Left ventricle myocardium inferior (tissue), 1 donor: Measurements from ENCODE around the gene LSMEM2. TPM values are rescaled to one million over a fixed set of nuclear protein-coding genes. Genes with fewer than 3 reads are reported as not detected.
A peak's percentile ranks its signal among the peaks of the same experiment; 100 is the strongest.
"Not testable (repeated sequence)": the region's sequence is repeated elsewhere in the genome, so short reads cannot be mapped to it uniquely, and the experiment has no call there.

Experiments
- DNase-seq: peaks from one replicate; pipeline ENCODE4 v3.0.0-alpha.2; 2020
- H3K27ac ChIP-seq: fragments of 200-600 bp; replicated peaks from 2 replicates; pipeline ENCODE4 v1.8.0; 2021
- H3K27me3 ChIP-seq: fragments of 200-600 bp; 2 replicates; pipeline ENCODE4 v1.8.0; 2021; ENCODE audit warnings: low read depth
- H3K36me3 ChIP-seq: fragments of 200-600 bp; 2 replicates; pipeline ENCODE4 v1.8.0; 2021
- H3K4me1 ChIP-seq: fragments of 200-600 bp; 2 replicates; pipeline ENCODE4 v1.8.0; 2021
- H3K4me3 ChIP-seq: fragments of 200-600 bp; 2 replicates; pipeline ENCODE4 v1.8.0; 2021; ENCODE audit warnings: mild to moderate bottlenecking, moderate library complexity
- H3K9me3 ChIP-seq: fragments of 200-600 bp; replicated peaks from 2 replicates; pipeline ENCODE4 v1.8.0; 2021
- intact Hi-C: fragments of 100-400 bp; cut with micrococcal nuclease; formaldehyde crosslinking; loops from one replicate; pipeline ENCODE4 v1.11.0; 2022
- total RNA-seq: library from RNA; stranded (reverse); fragmentation: NEBNext Ultra II Directional; extraction: Animal tissue kit (Norgen Biotek cat#: 25700); gene quantifications from one replicate; pipeline ENCODE4 v1.2.1, GENCODE V29; 2021
- TF ChIP-seq, protein P1 (sequence below): fragments of 200-600 bp; IDR thresholded peaks from 2 replicates; pipeline ENCODE4 v1.8.0; 2021; ENCODE audit warnings: antibody characterized with exemption, mild to moderate bottlenecking, borderline replicate concordance
- donor health status: DM: no; HTN: yes; CAD: no; lungs with severe emphysema.

Gene LSMEM2
- total RNA-seq, 1 donor from 2014 or later = 27.7 TPM

DNA sequence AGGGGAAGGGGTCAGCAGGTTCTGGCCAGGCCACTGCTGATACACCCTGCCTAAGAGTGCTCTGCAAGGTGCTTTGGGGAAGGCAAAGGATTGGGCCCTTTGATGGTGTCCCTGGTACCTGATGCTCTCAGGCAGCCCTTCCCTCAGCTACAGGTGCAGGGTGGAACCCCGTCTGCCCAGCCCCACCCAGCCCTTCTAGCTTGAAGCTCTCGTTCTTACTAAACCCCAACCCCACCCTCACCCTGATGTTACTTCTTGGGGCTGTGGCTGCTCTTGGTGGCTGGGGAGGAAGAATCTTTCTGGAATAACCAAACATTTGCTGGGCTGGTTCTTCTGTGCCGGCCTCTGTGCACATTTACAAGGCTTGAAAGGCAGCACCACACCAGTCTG, 36.5 kb upstream of the LSMEM2 start:
- H3K9me3 ChIP-seq = no peaks in the 10 kb centered on the region
- H3K36me3 ChIP-seq = peaks cover 4% of the 10 kb centered on the region
- H3K27ac ChIP-seq = peak overlapping the region; percentile 99
- H3K4me1 ChIP-seq = peaks cover 100% of the 10 kb centered on the region
- H3K27me3 ChIP-seq = no peaks in the 10 kb centered on the region
- TF ChIP-seq, protein P1, sequence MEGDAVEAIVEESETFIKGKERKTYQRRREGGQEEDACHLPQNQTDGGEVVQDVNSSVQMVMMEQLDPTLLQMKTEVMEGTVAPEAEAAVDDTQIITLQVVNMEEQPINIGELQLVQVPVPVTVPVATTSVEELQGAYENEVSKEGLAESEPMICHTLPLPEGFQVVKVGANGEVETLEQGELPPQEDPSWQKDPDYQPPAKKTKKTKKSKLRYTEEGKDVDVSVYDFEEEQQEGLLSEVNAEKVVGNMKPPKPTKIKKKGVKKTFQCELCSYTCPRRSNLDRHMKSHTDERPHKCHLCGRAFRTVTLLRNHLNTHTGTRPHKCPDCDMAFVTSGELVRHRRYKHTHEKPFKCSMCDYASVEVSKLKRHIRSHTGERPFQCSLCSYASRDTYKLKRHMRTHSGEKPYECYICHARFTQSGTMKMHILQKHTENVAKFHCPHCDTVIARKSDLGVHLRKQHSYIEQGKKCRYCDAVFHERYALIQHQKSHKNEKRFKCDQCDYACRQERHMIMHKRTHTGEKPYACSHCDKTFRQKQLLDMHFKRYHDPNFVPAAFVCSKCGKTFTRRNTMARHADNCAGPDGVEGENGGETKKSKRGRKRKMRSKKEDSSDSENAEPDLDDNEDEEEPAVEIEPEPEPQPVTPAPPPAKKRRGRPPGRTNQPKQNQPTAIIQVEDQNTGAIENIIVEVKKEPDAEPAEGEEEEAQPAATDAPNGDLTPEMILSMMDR = no peak
- peak overlapping the region; percentile 91 for H3K4me3 ChIP-seq
- intact Hi-C loops = no loop called here
- DNase-seq = no peak

DNA sequence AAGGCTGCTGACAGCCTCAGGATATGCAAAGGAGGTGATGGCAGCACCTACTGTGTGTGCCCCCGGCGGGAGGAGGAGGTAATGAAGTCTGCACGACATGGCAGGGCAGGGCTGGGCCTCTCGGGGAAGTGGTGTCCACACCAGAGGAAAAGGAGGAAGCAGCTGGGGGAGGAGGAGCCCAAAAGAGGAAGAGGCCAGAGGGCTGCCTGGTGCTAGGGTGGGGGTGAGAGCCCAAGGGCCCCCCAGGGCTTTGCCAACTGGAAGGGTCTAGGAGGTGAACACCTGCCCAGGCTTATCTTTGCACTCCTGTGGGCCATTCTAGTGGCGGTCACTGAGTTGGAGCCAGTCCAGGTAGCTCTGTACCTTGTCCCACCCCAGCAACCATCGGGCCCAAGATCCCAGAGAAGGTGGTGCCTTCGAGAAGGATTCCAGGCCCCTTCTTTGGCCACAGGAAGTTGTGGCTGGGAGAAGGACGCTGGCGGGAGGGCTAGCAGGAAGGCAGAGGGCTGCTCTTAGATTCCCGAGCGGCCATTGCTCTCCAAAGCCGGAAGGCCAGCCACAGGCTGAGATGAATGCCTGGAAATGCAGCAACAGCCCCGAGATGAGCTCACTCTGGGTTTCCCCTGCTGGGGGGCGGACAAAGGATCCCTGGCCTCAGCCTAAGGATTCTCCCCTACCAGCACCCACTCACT, 35.9 kb upstream of the LSMEM2 start:
- H3K27me3 ChIP-seq = no peaks in the 10 kb centered on the region
- H3K36me3 ChIP-seq = peaks cover 4% of the 10 kb centered on the region
- H3K4me1 ChIP-seq = peaks cover 100% of the 10 kb centered on the region
- TF ChIP-seq, protein P1 = peak; percentile 20
- peak overlapping the region; percentile 99 for H3K27ac ChIP-seq
- intact Hi-C loops = no loop called here
- no peaks in the 10 kb centered on the region for H3K9me3 ChIP-seq
- DNase-seq = peak; percentile 74
- peak overlapping the region; percentile 91 for H3K4me3 ChIP-seq

DNA sequence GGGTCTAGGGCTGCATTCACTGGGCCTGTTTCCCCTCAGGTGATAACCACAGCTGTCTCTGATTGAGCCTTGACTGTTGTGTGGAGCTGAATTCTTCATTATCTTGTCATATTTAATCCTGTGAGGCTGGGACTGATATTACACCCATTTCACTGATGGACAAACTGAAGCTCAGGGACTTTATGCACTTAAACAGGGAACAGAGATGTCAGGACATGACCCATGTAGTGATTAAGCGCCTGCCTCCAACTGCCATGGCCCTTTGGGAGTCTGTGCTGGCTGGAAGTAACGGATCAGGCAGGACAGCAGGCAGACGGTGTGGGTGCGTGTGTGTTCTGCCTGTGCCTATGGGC, 35.4 kb upstream of the LSMEM2 start:
- TF ChIP-seq, protein P1 = no peak
- peak overlapping the region; percentile 91 for H3K4me3 ChIP-seq
- intact Hi-C loops = no loop called here
- H3K4me1 ChIP-seq = peaks cover 100% of the 10 kb centered on the region
- no peaks in the 10 kb centered on the region for H3K9me3 ChIP-seq
- DNase-seq = no peak
- H3K36me3 ChIP-seq = peaks cover 4% of the 10 kb centered on the region
- H3K27me3 ChIP-seq = no peaks in the 10 kb centered on the region
- peak overlapping the region; percentile 99 for H3K27ac ChIP-seq

DNA sequence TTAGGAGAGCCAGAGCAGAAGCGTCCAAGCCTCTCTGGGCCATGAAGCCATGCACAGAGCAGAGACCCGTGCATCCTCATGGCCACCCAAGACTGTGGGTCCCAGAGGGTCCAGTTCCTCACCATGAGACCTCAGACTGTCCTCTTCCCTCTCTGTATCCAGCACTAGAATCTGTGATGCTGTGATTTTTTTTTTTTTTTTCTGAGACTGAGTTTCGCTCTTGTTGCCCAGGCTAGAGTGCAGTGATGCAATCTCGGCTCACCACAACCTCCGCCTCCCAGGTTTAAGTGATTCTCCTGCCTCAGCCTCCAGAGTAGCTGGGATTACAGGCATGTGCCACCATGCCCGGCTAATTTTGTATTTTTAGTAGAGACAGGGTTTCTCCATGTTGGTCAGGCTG, 34.1 kb upstream of the LSMEM2 start:
- Histone ChIP-seq H3K4me3 (peak overlapping the region; percentile 91), H3K27ac (peak overlapping the region; percentile 99), H3K4me1 (peaks cover 100% of the 10 kb centered on the region)
- H3K27me3 ChIP-seq, intact Hi-C loops, DNase-seq, H3K9me3 ChIP-seq, H3K36me3 ChIP-seq: not testable (repeated sequence)

DNA sequence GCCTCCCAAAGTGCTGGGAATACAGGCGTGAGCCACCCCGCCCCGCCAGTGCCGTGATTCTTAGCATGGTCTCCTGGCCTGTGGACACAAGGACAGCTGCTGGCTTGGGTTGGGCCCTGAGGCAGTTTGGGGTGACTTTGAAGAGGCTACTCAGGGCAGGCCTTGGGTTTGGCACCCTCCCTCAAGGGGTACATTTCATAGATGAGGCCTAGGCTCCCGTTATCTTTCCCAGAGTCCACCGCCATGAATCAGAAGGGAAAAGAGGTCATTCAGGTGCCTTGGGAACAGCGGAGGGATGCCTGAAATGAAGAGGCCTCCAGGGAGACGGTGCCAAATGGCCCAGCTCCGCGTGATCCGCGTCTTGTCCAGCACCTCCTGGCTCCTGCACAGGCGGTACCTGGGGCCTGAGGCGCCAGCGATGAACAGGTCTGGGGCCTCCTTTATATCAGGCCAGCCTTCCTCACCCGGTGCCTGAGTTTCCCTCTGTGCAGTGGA, 33.6 kb upstream of the LSMEM2 start:
- Histone ChIP-seq H3K4me3 (peak overlapping the region; percentile 65), H3K27me3 (no peaks in the 10 kb centered on the region), H3K9me3 (no peaks in the 10 kb centered on the region), H3K36me3 (no peaks in the 10 kb centered on the region), H3K4me1 (peaks cover 100% of the 10 kb centered on the region), H3K27ac (peak overlapping the region; percentile 99)
- intact Hi-C loops = no loop called here
- DNase-seq = no peak
- TF ChIP-seq, protein P1 = no peak

DNA sequence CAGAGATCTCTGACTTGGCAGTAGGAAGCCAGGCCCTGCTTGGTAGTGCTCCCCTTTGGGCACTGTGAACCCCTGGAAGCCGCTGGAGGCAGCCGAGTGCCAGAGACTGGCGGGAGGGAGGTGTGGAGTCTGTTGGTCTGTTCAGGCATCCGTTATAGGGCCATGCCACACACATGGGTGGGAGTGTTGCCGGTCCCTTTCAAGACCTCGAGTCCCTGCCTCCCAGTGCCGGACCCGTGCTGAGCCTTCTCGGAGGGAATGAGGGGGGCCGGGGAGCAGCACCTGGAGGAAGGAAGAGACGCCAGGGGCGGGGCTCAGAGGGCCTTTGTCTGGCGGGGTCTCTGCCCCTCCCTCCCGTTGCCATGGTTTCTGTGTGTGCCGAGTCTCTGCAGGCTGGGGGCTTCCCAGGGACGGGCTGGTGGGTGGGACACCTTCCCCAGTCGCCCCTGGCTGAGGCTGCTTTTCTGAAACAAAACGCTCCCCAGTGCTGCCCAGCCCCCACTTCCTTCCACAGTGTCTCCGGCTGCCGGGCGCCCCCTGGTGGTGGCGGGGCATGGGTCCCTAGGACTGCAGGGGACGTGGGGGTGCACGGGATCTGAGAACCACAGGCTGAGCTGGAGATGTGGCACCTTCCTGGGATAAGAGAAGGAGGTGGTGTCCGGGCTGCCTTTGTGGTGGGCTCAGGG, 32.9 kb upstream of the LSMEM2 start:
- Histone ChIP-seq H3K4me3 (peak overlapping the region; percentile 65), H3K27ac (peak overlapping the region; percentile 99), H3K9me3 (no peaks in the 10 kb centered on the region), H3K27me3 (no peaks in the 10 kb centered on the region), H3K4me1 (peaks cover 100% of the 10 kb centered on the region), H3K36me3 (no peaks in the 10 kb centered on the region)
- peak; percentile 92 for DNase-seq
- TF ChIP-seq, protein P1 = peak; percentile 98
- intact Hi-C loops = no loop called here
